GM12878 (cell line): ENCODE measurements around the gene FPR1. TPM values are rescaled to one million over a fixed set of nuclear protein-coding genes. Genes with fewer than 3 reads are reported as not detected.

Experiments
- ATAC-seq: fragments of 200-7000 bp; cut with Tn5 transposase; 3 replicates; pipeline ENCODE4 v1.9.1; 2020; ENCODE audit warnings: mild to moderate bottlenecking, moderate library complexity
- BruUV-seq: library from RNA; stranded (reverse); fragments of 400-500 nt; replicated peaks from 2 replicates; lab custom pipeline; 2021; lab: Mats Ljungman, UMichigan
- CTCF ChIA-PET: fragments of 300-600 bp; sonication (Branson Sonifier 250); formaldehyde crosslinking; extraction: SDS; loops from one replicate; lab custom pipeline; 2021; ENCODE audit warnings: inconsistent platforms; lab: Yijun Ruan, JAX
- POLR2A ChIA-PET: fragments of 350-600 bp; formaldehyde crosslinking; extraction: SDS; loops from one replicate; lab custom pipeline; 2021; ENCODE audit warnings: inconsistent platforms; lab: Charles Lee
- RAD21 ChIA-PET: fragments of 300-600 bp; sonication (Branson Sonifier 250); formaldehyde crosslinking; loops from one replicate; lab custom pipeline; 2023; ENCODE audit warnings: antibody characterized with exemption; ENCODE audit not compliant: unreplicated experiment; lab: Charles Lee
- SMC1A ChIA-PET: fragments of 300-600 bp; sonication (Branson Sonifier 250); formaldehyde crosslinking; loops from one replicate; lab custom pipeline; 2023; ENCODE audit not compliant: unreplicated experiment, uncharacterized antibody; lab: Charles Lee
- DNase-seq: peaks from one replicate; pipeline ENCODE4 v3.0.0-alpha.2; 2011; ENCODE audit warnings: low read depth, low spot score
- FAIRE-seq: peaks from 3 replicates; lab custom pipeline; 2011; peaks lifted over from hg19 to GRCh38; lab: Jason Lieb, UNC
- H2AFZ ChIP-seq: 2 replicates; pipeline ENCODE4 v1.6.0; 2011; ENCODE audit warnings: low read depth, low read length, control low read depth; ENCODE audit not compliant: control insufficient read depth
- H3K27ac ChIP-seq: 2 replicates; pipeline ENCODE4 v1.5.1; 2011; ENCODE audit warnings: control low read depth; ENCODE audit not compliant: control insufficient read depth, insufficient read depth
- H3K27me3 ChIP-seq, 2 experiments: replicated peaks in 1 of 2; 2 replicates each; pipeline versions ENCODE4 v1.6.0 to v1.6.1; 2011; ENCODE audit warnings: low read length in 1 of 2; ENCODE audit not compliant: control insufficient read depth in 2 of 2, insufficient read depth in 2 of 2
- H3K36me3 ChIP-seq, 2 experiments: 2 replicates each; pipeline ENCODE4 v1.5.1; 2011; ENCODE audit warnings: low read length in 1 of 2; ENCODE audit not compliant: control insufficient read depth in 2 of 2, insufficient read depth in 2 of 2
- H3K4me1 ChIP-seq: 2 replicates; pipeline ENCODE4 v1.6.1; 2011; ENCODE audit warnings: mild to moderate bottlenecking, low read length, moderate library complexity, mixed read lengths; ENCODE audit not compliant: control insufficient read depth, insufficient read depth
- H3K4me2 ChIP-seq: 2 replicates; pipeline ENCODE4 v1.6.0; 2011; ENCODE audit warnings: control low read depth; ENCODE audit not compliant: control insufficient read depth, insufficient read depth
- H3K4me3 ChIP-seq: fragments of 200-600 bp; sonication (generic); 2 replicates; pipeline ENCODE4 v1.5.1; 2016
- H3K79me2 ChIP-seq: 2 replicates; pipeline ENCODE4 v1.6.0; 2011; ENCODE audit warnings: low read length; ENCODE audit not compliant: control insufficient read depth, insufficient read depth
- H3K9ac ChIP-seq: 2 replicates; pipeline ENCODE4 v1.8.0; 2011; ENCODE audit warnings: low read length, control low read depth, mixed read lengths; ENCODE audit not compliant: control insufficient read depth, insufficient read depth
- H3K9me3 ChIP-seq: replicated peaks from 3 replicates; pipeline ENCODE4 v1.5.1; 2011; ENCODE audit warnings: mild to moderate bottlenecking, low read length; ENCODE audit not compliant: control insufficient read depth, insufficient read depth
- H4K20me1 ChIP-seq: 2 replicates; pipeline ENCODE4 v1.6.0; 2011; ENCODE audit not compliant: control insufficient read depth, insufficient read depth
- ETV6 ChIP-seq, 2 experiments: fragments of 450-650 bp in 1 of 2; IDR thresholded peaks in 1 of 2; conservative IDR thresholded peaks in 1 of 2; 2 replicates each; pipeline ENCODE4 v1.6.1; 2014; ENCODE audit warnings: antibody characterized with exemption in 1 of 2, borderline replicate concordance in 1 of 2, low read depth in 1 of 2, mild to moderate bottlenecking in 1 of 2, moderate library complexity in 1 of 2
- FOS ChIP-seq: IDR thresholded peaks from 3 replicates; pipeline ENCODE4 v1.6.1; 2011; ENCODE audit warnings: borderline replicate concordance; ENCODE audit not compliant: insufficient read length; ENCODE audit errors: extremely low read depth
- FOXK2 ChIP-seq: fragments of 450-650 bp; IDR thresholded peaks from 2 replicates; pipeline ENCODE4 v1.6.1; 2017; ENCODE audit warnings: mild to moderate bottlenecking, moderate library complexity
- ZBTB40 ChIP-seq: fragments of 450-650 bp; IDR thresholded peaks from 2 replicates; pipeline ENCODE4 v1.6.1; 2016; ENCODE audit warnings: mild to moderate bottlenecking, moderate library complexity, borderline replicate concordance
- WGBS: methylation state at CpG from one replicate; pipeline ENCODE4 v1.1.6; 2016; ENCODE audit warnings: low lambda C conversion rate; ENCODE audit not compliant: insufficient replicate concordance, insufficient coverage; ENCODE audit errors: missing lambda C conversion rate; 5-methylcytosine and 5-hydroxymethylcytosine counted together
- in situ Hi-C: fragments of 300-500 bp; cut with MboI; formaldehyde crosslinking; loops from 9 replicates; pipeline ENCODE4 v1.14.3; 2018; ENCODE audit warnings: mixed read lengths
- intact Hi-C: fragments of 100-400 bp; cut with micrococcal nuclease; formaldehyde crosslinking; loops from one replicate; pipeline ENCODE4 v1.14.2; 2022; ENCODE audit not compliant: unreplicated experiment
- polyA plus RNA-seq, 11 experiments: library from polyadenylated mRNA; depleted of rRNA in 4 of 11; unstranded in 6 of 11; stranded (reverse) in 5 of 11; fragments of >200 nt; fragmentation: Nextera tagmentation in 4 of 11; fragmentation: Illumina TruSeq in 1 of 11; extraction: Ambion mirVana in 4 of 11; extraction: Trizol in 1 of 11; gene quantifications; 1 replicate in 1 of 11; 2 replicates in 10 of 11; pipeline versions ENCODE4 v1.2.1 to v1.2.3, GENCODE V29; 2011 to 2016; ENCODE audit warnings: inconsistent platforms in 2 of 11, missing spikeins in 2 of 11, low read depth in 1 of 11
- total RNA-seq, 4 experiments: library from RNA; depleted of rRNA in 3 of 4; stranded (reverse); fragments of >200 nt in 3 of 4; fragmentation: Illumina TruSeq in 1 of 4; extraction: Trizol in 1 of 4; gene quantifications; 2 replicates each; pipeline versions ENCODE4 v1.2.1 to v1.2.3, GENCODE V29; 2013 to 2021
- TF ChIP-seq, protein P1 (sequence below), 3 experiments: IDR thresholded peaks in 2 of 3; conservative IDR thresholded peaks in 1 of 3; 2 replicates each; pipeline ENCODE4 v1.5.1; 2011; ENCODE audit warnings: low read depth in 3 of 3, low read length in 3 of 3, mild to moderate bottlenecking in 3 of 3, control low read depth in 2 of 3, moderate library complexity in 2 of 3, inconsistent platforms in 1 of 3, mixed read lengths in 1 of 3; ENCODE audit not compliant: control insufficient read depth in 2 of 3, insufficient read depth in 1 of 3; ENCODE audit errors: extremely low read depth in 1 of 3

Gene FPR1
- total and polyA plus RNA-seq, 10 of the 15 experiments (the other 5 are each of a cell fraction or from before 2014, with no cell fraction given): not detected

DNA sequence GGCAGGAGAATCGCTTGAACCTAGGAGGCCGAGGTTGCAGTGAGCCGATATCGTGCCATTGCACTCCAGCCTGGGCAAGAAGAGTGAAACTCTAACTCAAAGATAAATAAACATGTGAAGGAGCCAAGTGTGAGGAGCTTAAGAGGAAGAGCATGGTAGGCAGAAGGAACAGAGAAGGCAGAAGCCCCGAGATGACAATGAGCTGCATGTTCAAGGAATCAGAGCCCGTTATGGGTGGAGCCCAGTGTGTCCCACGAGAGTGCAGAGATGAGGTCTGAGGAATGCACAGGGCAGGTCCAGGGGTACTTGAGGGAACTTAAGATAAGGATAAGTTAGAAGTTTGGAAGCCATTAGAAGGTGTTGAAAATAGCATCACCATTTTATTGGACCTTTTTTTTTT, 10.0 kb upstream of the FPR1 start:
- Histone ChIP-seq H4K20me1 (no peaks in the 10 kb centered on the region), H3K27me3 (no peaks in the 10 kb centered on the region), H3K4me2 (no peak overlapping the region), H3K79me2 (no peaks in the 10 kb centered on the region), H2AFZ (no peak overlapping the region), H3K4me1 (no peaks in the 10 kb centered on the region), H3K4me3 (no peak overlapping the region), H3K9me3 (no peaks in the 10 kb centered on the region; the same call in 2 of the 3 replicates), H3K27ac (no peak overlapping the region), H3K36me3 (no peaks in the 10 kb centered on the region), H3K9ac (no peak overlapping the region)
- ChIA-PET SMC1A (no interaction called here), POLR2A (no interaction called here), RAD21 (no interaction called here), CTCF (no interaction called here)
- FAIRE-seq (no peak), DNase-seq (no peak), ATAC-seq (no peak)
- TF ChIP-seq ETV6 (conservative IDR thresholded peaks at IDR 0.05 in 1 of 2, IDR thresholded peaks at IDR 0.05 in 1 of 2; ENCODE audit: borderline replicate concordance in 1 of 2, low read depth in 1 of 2) (no peak), FOS (no peak), ZBTB40 (no peak), FOXK2 (no peak)
- TF ChIP-seq, protein P1, sequence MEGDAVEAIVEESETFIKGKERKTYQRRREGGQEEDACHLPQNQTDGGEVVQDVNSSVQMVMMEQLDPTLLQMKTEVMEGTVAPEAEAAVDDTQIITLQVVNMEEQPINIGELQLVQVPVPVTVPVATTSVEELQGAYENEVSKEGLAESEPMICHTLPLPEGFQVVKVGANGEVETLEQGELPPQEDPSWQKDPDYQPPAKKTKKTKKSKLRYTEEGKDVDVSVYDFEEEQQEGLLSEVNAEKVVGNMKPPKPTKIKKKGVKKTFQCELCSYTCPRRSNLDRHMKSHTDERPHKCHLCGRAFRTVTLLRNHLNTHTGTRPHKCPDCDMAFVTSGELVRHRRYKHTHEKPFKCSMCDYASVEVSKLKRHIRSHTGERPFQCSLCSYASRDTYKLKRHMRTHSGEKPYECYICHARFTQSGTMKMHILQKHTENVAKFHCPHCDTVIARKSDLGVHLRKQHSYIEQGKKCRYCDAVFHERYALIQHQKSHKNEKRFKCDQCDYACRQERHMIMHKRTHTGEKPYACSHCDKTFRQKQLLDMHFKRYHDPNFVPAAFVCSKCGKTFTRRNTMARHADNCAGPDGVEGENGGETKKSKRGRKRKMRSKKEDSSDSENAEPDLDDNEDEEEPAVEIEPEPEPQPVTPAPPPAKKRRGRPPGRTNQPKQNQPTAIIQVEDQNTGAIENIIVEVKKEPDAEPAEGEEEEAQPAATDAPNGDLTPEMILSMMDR (IDR thresholded peaks at IDR 0.05 in 2 of 3, conservative IDR thresholded peaks at IDR 0.05 in 1 of 3; ENCODE audit: control insufficient read depth in 2 of 3, extremely low read depth in 1 of 3, insufficient read depth in 1 of 3, low read depth in 3 of 3, low read length in 3 of 3): no peak
- intact Hi-C loops: no loop called here
- WGBS: 20% methylated on average over 7 of the region's 7 CpGs
- in situ Hi-C loops: no loop called here
- no TSS peak for BruUV-seq
